T-helper 1 cell (primary cell): ENCODE results near the gene SORCS2.

Experiments
- DNase-seq, 5 donors: peaks; one replicate each; pipeline ENCODE4 v3.0.0-alpha.2; 2012 to 2020

SORCS2 gene

DNA sequence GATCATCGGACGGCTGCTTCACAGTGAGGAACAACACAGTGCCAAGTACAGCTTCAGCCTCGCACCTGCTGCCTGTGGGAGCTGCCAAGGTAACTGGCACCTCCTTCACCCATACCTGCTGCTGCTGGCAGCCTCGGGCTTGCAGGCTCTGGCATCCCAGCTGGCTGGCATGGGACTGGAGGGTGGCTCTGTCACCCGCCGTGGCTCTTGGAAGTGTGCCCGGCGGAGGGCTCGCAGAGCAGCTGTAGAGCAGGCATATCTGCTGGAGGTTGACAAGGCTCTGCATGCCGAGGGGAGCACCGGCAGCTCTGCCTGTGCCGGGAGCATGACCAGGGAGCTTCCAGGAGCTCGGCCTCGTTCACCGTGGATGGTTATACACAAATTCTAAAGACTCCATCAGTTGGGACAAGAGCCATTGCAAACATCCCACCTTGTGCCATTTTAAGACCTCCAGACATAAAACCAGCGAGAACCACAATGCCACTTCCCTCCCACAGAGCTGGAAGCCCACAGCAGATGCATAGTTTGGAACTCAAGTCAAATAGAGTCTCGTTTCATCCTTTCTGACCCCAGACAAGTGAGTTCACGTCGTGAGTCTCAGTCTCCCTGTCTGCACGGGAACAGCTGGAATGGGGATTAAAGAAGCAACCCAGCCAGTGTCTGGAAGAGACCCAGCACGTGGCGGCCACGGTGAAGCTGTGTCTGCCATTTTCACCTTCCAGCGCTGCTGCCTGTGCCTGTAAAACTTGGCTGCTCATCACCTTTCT, 326.7 kb downstream of the SORCS2 start:
- DNase-seq = no peak

GRCh38 chr4:7519638-7520376, 327.5 kb downstream of the SORCS2 start:
- DNase-seq = no peak

GRCh38 chr4:7521666-7522065, 329.3 kb downstream of the SORCS2 start:
- no peak for DNase-seq

DNA sequence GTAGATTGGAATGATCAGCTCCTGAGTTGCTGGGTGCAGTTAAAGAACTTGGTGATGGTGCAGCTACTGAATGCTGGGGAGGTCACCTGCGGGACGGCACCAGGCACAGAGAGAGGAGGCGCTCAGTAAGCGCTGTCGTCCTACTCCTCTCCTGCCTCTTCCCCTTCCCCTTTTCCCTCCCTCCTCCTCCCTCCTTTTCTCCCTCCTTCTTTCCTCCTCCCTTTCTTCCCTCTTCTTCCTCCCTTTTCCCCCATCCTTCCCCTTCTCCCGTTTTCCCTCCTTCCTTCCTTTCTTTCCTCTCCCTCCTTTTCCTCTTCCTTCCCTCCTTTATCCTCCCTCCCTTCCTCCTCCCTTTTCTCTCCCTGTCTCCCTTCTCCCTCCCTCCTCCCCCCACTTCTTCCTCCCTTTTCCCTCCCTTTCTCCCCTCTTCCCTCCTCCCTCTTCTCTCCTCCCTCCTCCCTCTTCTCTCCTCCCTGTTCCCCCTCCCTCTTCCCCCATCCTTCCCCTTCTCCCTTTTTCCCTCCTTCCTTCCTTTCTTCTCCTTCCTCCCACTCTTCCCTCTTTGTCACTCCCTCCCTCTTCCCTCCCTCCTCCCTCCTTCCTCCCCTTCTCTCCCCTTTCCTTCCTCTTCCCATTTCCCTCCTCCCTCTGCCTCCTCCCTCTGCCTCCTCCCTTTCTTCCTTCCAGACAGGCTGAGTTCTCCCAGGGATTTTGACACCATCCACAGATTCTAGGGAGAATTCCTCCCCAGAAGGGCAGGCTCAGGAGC, 330.3 kb downstream of the SORCS2 start:
- no peak for DNase-seq

DNA sequence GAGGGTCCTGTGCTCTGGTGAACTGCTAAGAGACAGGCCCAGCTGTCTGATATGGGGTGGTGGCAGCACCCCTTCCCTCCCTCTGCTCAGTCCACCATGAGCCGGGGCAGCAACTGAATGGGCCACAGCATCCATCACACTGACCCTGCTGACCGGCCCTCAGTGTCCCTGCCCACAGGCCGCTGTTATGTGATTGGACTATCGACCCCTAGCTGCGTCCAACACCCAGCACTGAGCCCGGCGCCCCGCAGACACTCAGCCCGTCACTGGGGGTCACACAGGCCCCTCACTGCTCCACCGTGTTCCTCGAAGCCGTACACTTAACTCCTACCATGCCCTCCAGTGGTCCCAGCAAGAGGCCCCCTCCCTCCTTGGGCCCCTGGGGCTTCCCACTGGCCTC, 331.2 kb downstream of the SORCS2 start:
- DNase-seq = no peak

- no peak for DNase-seq
These were observed 331.8 kb downstream of the SORCS2 start for GRCh38 chr4:7524064-7524682.

- no peak for DNase-seq
These were observed 332.5 kb downstream of the SORCS2 start for GRCh38 chr4:7524843-7525242.

- DNase-seq = no peak
These were observed 334.2 kb downstream of the SORCS2 start for GRCh38 chr4:7526491-7526890.

DNA sequence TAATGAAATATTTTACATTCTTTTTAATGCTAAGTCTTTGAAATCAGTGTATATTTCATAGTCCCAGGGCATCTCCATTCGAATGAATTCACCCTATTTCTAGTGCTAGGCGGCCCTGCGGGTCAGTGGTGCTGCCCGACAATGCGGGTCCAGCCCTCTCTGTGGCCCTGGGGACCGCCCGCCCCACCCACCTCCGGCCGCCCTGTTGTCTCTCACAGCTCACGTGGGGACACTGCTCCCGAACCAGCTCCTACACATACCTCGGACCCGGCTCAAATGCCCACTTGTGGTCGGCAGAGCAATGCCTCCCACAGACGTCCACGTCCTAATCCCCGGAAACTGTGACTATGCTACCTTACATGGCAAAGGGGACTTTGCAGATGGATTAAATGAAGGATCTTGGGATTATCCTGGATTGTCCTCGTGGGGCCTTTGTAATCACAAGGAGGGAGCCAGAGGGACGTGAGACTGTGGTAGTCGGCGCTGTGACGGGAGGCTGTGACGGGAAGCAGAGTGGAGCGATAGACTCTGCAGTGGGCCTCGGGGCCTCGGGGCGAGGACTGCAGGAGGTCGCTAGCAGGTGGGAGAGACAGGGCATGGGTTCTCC, 334.7 kb downstream of the SORCS2 start:
- DNase-seq = no peak

DNA sequence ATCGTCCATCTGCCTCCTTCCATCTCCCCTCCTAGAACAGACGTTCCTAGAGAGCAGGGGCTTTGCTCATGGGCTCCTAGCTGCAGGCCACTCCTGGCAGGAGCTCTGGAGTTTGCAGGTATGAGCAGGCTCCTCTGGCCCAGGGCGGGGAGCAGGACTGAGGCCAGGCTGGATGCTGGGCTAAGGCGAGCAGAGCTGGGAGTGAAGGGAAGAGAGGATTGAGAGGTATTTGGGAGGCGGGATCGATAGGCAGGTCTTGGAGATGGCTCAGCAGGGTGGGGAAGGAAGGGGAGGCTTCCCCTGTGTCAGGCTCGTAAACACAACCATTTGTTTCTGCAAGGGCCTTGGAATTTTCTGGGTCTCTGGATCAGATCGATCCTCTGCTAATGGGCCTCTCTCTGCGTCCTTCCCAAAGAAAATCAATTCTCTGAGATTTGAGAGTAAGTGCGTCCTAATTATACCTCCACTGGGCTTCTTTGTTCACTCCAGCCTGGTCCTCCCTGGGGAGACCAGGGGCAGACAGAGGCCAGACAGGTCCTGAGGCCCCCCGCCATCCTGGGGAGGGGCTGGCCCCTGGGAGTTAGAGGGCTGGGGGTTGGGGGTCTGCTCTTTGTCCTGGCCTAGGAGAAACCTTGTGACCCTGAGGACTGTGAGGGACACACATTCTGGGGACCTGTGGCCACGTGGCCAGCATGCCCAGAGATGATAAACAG, 337.2 kb downstream of the SORCS2 start:
- no peak for DNase-seq

DNA sequence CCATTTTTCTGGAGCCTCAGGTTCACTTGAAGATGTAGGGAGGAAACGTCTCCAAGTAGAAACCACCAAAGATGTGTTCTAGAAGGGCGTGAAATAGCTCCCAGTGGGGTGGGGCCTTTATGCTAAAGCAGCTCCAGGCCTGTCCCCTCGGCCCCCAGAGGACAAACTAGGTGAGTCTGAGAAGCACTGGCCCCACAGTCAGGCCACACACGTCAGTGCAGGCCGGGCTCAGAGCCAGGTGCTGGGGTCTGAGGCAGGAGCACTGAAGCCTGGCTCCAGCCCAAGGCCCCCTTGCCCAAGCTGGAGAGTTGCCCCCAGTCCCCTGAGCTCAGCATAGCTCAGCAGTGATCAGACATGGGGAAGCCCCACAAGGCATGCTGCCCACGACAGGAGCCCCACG, 337.7 kb downstream of the SORCS2 start:
- no peak for DNase-seq

DNA sequence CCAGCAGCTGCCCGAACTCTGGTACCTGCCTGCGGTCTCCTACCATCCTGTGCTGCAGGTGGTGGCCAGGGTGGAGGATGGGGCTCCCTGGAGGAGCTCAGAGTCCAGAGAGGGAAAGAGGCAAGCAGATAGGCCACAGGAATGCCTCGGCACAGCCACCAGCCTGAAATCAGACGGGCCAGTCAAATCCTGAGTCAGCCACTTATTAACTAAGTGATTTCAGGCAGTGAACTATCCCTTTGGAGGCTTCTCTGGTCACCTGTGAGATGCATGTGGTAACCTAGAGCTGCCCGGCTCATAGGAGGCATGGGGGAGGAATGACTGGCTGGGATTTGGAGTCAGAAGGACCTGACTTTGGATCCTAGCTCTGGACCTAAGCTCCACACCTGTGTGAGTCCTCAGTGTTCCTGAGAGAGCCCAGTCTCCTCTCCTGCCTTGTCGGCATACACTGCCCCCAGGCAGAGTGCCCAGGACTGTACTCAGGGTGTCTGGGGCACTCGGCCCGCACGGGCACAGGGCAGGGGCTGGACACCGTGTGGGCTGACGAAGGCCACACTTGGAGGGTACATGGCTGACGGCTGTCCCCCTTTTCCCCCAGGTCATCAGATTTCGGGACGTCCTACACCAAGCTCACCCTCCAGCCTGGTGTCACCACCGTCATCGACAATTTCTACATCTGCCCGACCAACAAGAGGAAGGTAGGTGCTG, 338.7 kb downstream of the SORCS2 start:
- no peak for DNase-seq

- DNase-seq = no peak
These were observed 339.3 kb downstream of the SORCS2 start for GRCh38 chr4:7531640-7531994.

DNA sequence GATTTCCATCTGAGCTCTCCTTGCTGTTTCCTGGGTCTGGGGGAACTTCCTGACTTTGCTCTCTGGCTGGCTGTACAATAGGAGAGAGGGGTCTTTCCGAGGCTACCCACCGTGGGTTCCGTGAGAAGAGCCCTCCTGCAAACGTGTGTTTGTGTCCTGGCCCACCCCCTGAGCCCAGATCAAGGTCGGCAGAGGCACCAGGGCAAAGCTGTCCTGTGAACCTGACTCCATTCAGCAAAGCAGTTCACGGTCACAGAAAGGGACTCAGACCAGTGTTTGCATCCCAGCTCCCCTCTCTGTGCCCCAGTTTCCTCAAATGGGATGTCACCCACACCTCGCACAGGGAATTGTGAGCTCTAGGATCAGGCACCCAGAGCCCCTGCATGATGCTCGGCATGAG, 339.7 kb downstream of the SORCS2 start:
- no peak for DNase-seq

DNA sequence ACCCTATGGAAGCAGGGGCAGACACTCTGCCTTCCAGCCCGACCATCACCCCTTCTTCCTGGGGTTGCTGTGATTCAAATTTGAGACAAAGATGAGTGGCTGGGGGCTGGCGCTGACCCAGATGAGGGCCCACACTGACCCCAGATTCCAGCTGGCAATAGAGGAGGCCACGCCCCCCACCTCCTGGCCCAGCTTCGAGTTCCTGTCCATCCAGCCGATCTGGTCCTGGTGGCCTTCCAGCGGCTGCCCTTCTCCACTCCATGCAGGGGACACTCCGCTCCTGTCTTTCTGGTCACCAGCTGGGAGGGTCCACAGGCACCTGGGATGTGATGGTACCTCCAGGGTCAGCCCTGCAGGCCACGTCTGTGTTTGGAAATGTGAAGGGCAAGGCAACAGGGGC, 340.9 kb downstream of the SORCS2 start:
- DNase-seq = no peak

DNA sequence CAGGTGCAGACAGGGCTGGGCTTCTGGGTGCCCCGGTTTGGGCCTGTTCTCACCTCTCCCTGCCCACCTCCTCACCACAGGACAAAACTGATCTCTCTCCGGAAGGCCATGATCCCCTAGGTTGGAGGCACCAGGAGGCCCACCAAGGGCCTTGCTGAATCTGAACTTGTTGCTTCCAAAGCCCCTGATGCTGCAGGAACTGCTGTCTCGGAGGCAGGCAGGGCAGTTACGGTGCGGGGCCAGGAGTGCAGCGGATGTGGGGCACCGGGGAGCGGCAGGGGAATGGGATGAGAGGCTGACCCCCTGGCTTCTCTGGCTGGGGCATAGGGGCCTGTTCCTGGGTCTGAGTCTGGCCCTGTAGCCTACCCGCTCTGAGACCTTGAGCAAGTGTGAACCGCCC, 342.8 kb downstream of the SORCS2 start:
- no peak for DNase-seq

GRCh38 chr4:7535619-7536018, 343.3 kb downstream of the SORCS2 start:
- DNase-seq = no peak

GRCh38 chr4:7536876-7537275, 344.5 kb downstream of the SORCS2 start:
- no peak for DNase-seq

DNA sequence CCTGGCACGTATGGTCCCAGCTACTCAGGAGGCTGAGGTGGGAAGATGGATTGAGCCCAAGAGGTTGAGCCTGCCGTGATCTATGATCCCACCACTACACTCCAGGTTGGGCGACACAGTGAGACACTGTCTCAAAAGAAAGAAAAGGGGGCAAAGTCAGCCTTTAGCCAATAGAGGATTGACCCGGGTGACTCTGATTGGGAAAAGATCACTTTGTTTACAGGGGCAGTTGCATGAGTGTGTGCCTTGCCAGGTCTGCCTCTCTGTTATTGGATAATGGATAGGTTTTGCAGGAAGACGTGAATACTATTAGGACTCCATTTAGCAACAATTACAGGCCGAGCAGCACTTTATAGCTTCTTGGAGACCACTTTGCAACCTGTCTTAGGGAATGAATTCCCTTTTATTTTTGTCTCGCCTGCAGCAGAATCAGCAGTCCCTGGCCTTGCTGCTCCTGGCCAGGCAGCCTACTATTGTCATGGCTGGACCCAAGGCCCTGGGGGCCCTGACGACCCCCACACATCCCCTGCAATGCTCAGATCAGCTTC, 345.6 kb downstream of the SORCS2 start:
- DNase-seq = no peak

- no peak for DNase-seq
These were observed 346.2 kb downstream of the SORCS2 start for GRCh38 chr4:7538518-7538917.

- DNase-seq = no peak
These were observed 346.8 kb downstream of the SORCS2 start for GRCh38 chr4:7539186-7539585.
